GM23338 (cell line): ENCODE data around the gene BST2. TPM values are rescaled to one million over a fixed set of nuclear protein-coding genes. Genes with fewer than 3 reads are reported as not detected.

ENCODE experiments used
- ATAC-seq: fragments of 200-7000 bp; cut with Tn5 transposase; 3 replicates; pipeline ENCODE4 v1.9.1; 2020
- DNase-seq: peaks from one replicate; pipeline ENCODE4 v3.0.0-alpha.2; 2015; ENCODE audit warnings: low spot score
- H2AFZ ChIP-seq: fragments of 200-600 bp; sonication (generic); 2 replicates; pipeline ENCODE4 v1.8.0; 2016; ENCODE audit warnings: antibody characterized with exemption, mild to moderate bottlenecking, moderate library complexity
- H3F3A ChIP-seq: fragments of 200-600 bp; sonication (generic); replicated peaks from 2 replicates; pipeline ENCODE4 v1.8.0; 2017; ENCODE audit warnings: antibody characterized with exemption, mixed run types, low read depth
- H3K27ac ChIP-seq: fragments of 200-600 bp; sonication (generic); 2 replicates; pipeline ENCODE4 v1.6.1; 2016; ENCODE audit warnings: low read depth
- H3K27me3 ChIP-seq: fragments of 200-600 bp; sonication (generic); 2 replicates; pipeline ENCODE4 v1.8.0; 2016; ENCODE audit warnings: mild to moderate bottlenecking, mixed run types, moderate library complexity; ENCODE audit not compliant: insufficient read depth
- H3K36me3 ChIP-seq: fragments of 200-600 bp; sonication (generic); 2 replicates; pipeline ENCODE4 v1.8.0; 2016; ENCODE audit warnings: mild to moderate bottlenecking; ENCODE audit not compliant: insufficient read depth
- H3K4me1 ChIP-seq: fragments of 200-600 bp; sonication (generic); 2 replicates; pipeline ENCODE4 v1.8.0; 2016; ENCODE audit warnings: mild to moderate bottlenecking, moderate library complexity; ENCODE audit not compliant: insufficient read depth
- H3K4me2 ChIP-seq: fragments of 200-600 bp; sonication (generic); 2 replicates; pipeline ENCODE4 v1.7.1; 2017; ENCODE audit warnings: mixed run types
- H3K4me3 ChIP-seq: fragments of 200-600 bp; sonication (generic); 2 replicates; pipeline ENCODE4 v1.6.1; 2016; ENCODE audit warnings: mixed run types
- H3K79me2 ChIP-seq: fragments of 200-600 bp; sonication (generic); replicated peaks from 2 replicates; pipeline ENCODE4 v1.8.0; 2017; ENCODE audit warnings: mild to moderate bottlenecking; ENCODE audit not compliant: insufficient read depth
- H3K9me2 ChIP-seq: fragments of 200-600 bp; sonication (generic); 2 replicates; pipeline ENCODE4 v1.8.0; 2017; ENCODE audit not compliant: insufficient read depth
- H4K20me1 ChIP-seq: fragments of 200-600 bp; sonication (generic); replicated peaks from 2 replicates; pipeline ENCODE4 v1.8.0; 2017; ENCODE audit warnings: mild to moderate bottlenecking; ENCODE audit not compliant: insufficient read depth
- H3K27ac Mint-ChIP-seq: 2 replicates; pipeline ENCODE4 v1.8.0; 2020; ENCODE audit warnings: inconsistent platforms, mild to moderate bottlenecking, moderate library complexity, mixed read lengths
- H3K27me3 Mint-ChIP-seq: 3 replicates; pipeline ENCODE4 v1.8.0; 2022; ENCODE audit warnings: low read depth, mild to moderate bottlenecking, moderate library complexity, mixed read lengths, inconsistent platforms; ENCODE audit not compliant: insufficient read depth, poor library complexity
- H3K36me3 Mint-ChIP-seq: 3 replicates; pipeline ENCODE4 v1.8.0; 2021; ENCODE audit warnings: low read depth, mild to moderate bottlenecking, inconsistent platforms, moderate library complexity, mixed read lengths
- H3K4me1 Mint-ChIP-seq: 3 replicates; pipeline ENCODE4 v1.8.0; 2020; ENCODE audit warnings: mild to moderate bottlenecking, inconsistent platforms, mixed read lengths
- H3K4me3 Mint-ChIP-seq: 3 replicates; pipeline ENCODE4 v1.8.0; 2021; ENCODE audit warnings: moderate library complexity, mild to moderate bottlenecking, inconsistent platforms, mixed read lengths
- H3K9me3 Mint-ChIP-seq: 3 replicates; pipeline ENCODE4 v1.8.0; 2020; ENCODE audit warnings: moderate library complexity, mild to moderate bottlenecking, inconsistent platforms, mixed read lengths
- EZH2 ChIP-seq: fragments of 200-600 bp; sonication (generic); IDR thresholded peaks from one replicate; pipeline ENCODE4 v1.8.0; 2017; ENCODE audit warnings: antibody characterized with exemption, mild to moderate bottlenecking, low read depth; ENCODE audit not compliant: unreplicated experiment
- ZNF114 ChIP-seq: fragments of 250-450 bp; sonication (Bioruptor Pico); IDR thresholded peaks from 2 replicates; pipeline ENCODE4 v1.5.0; 2020; ENCODE audit warnings: mild to moderate bottlenecking, moderate library complexity
- polyA plus RNA-seq: library from polyadenylated mRNA; unstranded; fragments of >200 nt; fragmentation: Nextera tagmentation; extraction: Ambion mirVana; gene quantifications from 2 replicates; pipeline ENCODE4 v1.2.1, GENCODE V29; 2016
- total RNA-seq: library from RNA; depleted of rRNA; stranded (reverse); fragments of >200 nt; shearing (Covaris generic); gene quantifications from 2 replicates; pipeline ENCODE4 v1.2.3, GENCODE V29; 2014
- TF ChIP-seq, protein P1 (sequence below): fragments of 250-450 bp; sonication (Bioruptor Pico); IDR thresholded peaks from 2 replicates; pipeline ENCODE4 v1.5.0; 2020; ENCODE audit warnings: mild to moderate bottlenecking, moderate library complexity

Gene BST2
- total and polyA plus RNA-seq, 2 experiments from 2014 or later, result 24.9 to 33.9 TPM

- TF ChIP-seq, protein P1, sequence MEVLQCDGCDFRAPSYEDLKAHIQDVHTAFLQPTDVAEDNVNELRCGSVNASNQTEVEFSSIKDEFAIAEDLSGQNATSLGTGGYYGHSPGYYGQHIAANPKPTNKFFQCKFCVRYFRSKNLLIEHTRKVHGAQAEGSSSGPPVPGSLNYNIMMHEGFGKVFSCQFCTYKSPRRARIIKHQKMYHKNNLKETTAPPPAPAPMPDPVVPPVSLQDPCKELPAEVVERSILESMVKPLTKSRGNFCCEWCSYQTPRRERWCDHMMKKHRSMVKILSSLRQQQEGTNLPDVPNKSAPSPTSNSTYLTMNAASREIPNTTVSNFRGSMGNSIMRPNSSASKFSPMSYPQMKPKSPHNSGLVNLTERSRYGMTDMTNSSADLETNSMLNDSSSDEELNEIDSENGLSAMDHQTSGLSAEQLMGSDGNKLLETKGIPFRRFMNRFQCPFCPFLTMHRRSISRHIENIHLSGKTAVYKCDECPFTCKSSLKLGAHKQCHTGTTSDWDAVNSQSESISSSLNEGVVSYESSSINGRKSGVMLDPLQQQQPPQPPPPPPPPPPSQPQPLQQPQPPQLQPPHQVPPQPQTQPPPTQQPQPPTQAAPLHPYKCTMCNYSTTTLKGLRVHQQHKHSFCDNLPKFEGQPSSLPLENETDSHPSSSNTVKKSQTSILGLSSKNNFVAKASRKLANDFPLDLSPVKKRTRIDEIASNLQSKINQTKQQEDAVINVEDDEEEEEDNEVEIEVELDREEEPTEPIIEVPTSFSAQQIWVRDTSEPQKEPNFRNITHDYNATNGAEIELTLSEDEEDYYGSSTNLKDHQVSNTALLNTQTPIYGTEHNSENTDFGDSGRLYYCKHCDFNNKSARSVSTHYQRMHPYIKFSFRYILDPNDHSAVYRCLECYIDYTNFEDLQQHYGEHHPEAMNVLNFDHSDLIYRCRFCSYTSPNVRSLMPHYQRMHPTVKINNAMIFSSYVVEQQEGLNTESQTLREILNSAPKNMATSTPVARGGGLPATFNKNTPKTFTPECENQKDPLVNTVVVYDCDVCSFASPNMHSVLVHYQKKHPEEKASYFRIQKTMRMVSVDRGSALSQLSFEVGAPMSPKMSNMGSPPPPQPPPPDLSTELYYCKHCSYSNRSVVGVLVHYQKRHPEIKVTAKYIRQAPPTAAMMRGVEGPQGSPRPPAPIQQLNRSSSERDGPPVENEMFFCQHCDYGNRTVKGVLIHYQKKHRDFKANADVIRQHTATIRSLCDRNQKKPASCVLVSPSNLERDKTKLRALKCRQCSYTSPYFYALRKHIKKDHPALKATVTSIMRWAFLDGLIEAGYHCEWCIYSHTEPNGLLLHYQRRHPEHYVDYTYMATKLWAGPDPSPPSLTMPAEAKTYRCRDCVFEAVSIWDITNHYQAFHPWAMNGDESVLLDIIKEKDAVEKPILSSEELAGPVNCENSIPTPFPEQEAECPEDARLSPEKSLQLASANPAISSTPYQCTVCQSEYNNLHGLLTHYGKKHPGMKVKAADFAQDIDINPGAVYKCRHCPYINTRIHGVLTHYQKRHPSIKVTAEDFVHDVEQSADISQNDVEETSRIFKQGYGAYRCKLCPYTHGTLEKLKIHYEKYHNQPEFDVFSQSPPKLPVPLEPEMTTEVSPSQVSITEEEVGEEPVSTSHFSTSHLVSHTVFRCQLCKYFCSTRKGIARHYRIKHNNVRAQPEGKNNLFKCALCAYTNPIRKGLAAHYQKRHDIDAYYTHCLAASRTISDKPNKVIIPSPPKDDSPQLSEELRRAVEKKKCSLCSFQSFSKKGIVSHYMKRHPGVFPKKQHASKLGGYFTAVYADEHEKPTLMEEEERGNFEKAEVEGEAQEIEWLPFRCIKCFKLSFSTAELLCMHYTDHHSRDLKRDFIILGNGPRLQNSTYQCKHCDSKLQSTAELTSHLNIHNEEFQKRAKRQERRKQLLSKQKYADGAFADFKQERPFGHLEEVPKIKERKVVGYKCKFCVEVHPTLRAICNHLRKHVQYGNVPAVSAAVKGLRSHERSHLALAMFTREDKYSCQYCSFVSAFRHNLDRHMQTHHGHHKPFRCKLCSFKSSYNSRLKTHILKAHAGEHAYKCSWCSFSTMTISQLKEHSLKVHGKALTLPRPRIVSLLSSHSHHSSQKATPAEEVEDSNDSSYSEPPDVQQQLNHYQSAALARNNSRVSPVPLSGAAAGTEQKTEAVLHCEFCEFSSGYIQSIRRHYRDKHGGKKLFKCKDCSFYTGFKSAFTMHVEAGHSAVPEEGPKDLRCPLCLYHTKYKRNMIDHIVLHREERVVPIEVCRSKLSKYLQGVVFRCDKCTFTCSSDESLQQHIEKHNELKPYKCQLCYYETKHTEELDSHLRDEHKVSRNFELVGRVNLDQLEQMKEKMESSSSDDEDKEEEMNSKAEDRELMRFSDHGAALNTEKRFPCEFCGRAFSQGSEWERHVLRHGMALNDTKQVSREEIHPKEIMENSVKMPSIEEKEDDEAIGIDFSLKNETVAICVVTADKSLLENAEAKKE, result no peak
Observed at GRCh38 chr19:17447704-17448130, 42.3 kb upstream of the BST2 start (continued).

DNA sequence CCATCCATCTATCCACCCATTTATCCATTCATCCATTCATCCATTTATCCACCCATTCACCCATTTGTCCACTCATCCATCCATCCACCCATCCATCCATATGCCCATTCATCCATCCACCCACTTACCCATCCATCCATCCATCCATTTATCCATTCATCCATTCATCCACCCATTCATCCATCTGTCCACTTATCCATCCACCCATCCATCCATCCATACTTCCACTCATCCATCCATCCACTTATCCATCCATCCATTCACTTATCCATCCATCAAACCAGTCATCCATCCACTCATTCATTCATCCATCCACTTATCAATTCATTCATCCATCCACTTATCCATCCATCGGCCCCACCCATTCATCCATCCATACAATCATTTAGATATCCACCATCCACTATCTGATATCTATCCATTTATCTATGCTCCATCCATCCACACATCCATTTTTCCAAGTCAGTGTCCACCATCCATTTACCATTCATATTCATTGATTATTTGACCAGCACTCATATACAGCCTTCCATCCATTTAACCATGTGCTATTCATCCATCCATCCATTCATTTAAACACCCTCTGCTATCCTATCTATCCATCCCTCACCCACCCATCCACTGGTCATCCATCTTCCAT lies 40.2 kb upstream of the BST2 start:
- no peak overlapping the region for H3K27ac Mint-ChIP-seq
- H3K27ac ChIP-seq, result no peak overlapping the region
- TF ChIP-seq ZNF114 (CRISPR knock-in tag) (no peak), EZH2 (no peak)
- TF ChIP-seq, protein P1, result no peak
- H3K36me3 Mint-ChIP-seq, result no peaks in the 10 kb centered on the region
- no peaks in the 10 kb centered on the region for H3K79me2 ChIP-seq
- H3K4me2 ChIP-seq, result no peak overlapping the region
- H3K4me3 ChIP-seq, result no peak overlapping the region
- H3K9me3 Mint-ChIP-seq, result peaks cover 6% of the 10 kb centered on the region; the same call in 2 of the 3 replicates
- ATAC-seq (no peak), DNase-seq (no peak)
- no peaks in the 10 kb centered on the region for H3K36me3 ChIP-seq
- H3K4me1 Mint-ChIP-seq, result peaks cover 5% of the 10 kb centered on the region; the same call in 2 of the 3 replicates
- H3K4me1 ChIP-seq, result no peaks in the 10 kb centered on the region
- H4K20me1 ChIP-seq, result no peaks in the 10 kb centered on the region
- H3K9me2 ChIP-seq, result no peaks in the 10 kb centered on the region
- H3K27me3 Mint-ChIP-seq, result peaks cover 17% of the 10 kb centered on the region
- no peak overlapping the region for H3K4me3 Mint-ChIP-seq
- no peak overlapping the region for H2AFZ ChIP-seq
- peaks cover 28% of the 10 kb centered on the region for H3K27me3 ChIP-seq
- no peaks in the 10 kb centered on the region for H3F3A ChIP-seq
